ENCODE data around the gene KCTD15.

The KCTD15 gene

GRCh38 chr19:33772102-33772857 is 24.4 kb upstream of the KCTD15 start:
- no peak for DNase-seq

GRCh38 chr19:33772858-33773180 is 23.9 kb upstream of the KCTD15 start:
- DNase-seq = no peak

- DNase-seq = no peak
These were observed 22.7 kb upstream of the KCTD15 start for GRCh38 chr19:33773704-33774624.

GRCh38 chr19:33774751-33775150 is 21.9 kb upstream of the KCTD15 start:
- no peak for DNase-seq

- no peak for DNase-seq
These were observed 20.8 kb upstream of the KCTD15 start for GRCh38 chr19:33775731-33776487.

- DNase-seq = no peak
These were observed 19.3 kb upstream of the KCTD15 start for GRCh38 chr19:33777351-33777750.

GRCh38 chr19:33777753-33778088 is 18.9 kb upstream of the KCTD15 start:
- DNase-seq = no peak

GRCh38 chr19:33778089-33778791 is 18.4 kb upstream of the KCTD15 start:
- DNase-seq = peak; percentile 38 to 56

- DNase-seq = no peak
These were observed 16.8 kb upstream of the KCTD15 start for GRCh38 chr19:33779849-33780248.

- DNase-seq = no peak
These were observed 16.4 kb upstream of the KCTD15 start for GRCh38 chr19:33780251-33780650.

- DNase-seq = no peak
These were observed 15.9 kb upstream of the KCTD15 start for GRCh38 chr19:33780746-33781145.

GRCh38 chr19:33781415-33781935 is 15.2 kb upstream of the KCTD15 start:
- no peak for DNase-seq

GRCh38 chr19:33781996-33782395 is 14.7 kb upstream of the KCTD15 start:
- no peak for DNase-seq

GRCh38 chr19:33784432-33784831 is 12.2 kb upstream of the KCTD15 start:
- no peak for DNase-seq

GRCh38 chr19:33785795-33786194 is 10.9 kb upstream of the KCTD15 start:
- no peak for DNase-seq

- DNase-seq = no peak
These were observed 8.0 kb upstream of the KCTD15 start for GRCh38 chr19:33788676-33789075.

GRCh38 chr19:33789344-33789743 is 7.3 kb upstream of the KCTD15 start:
- no peak for DNase-seq

- no peak for DNase-seq
These were observed 1.8 kb upstream of the KCTD15 start for GRCh38 chr19:33794683-33795369.

GRCh38 chr19:33795370-33796163 is 1.1 kb upstream of the KCTD15 start:
- peak; percentile 35 to 58 for DNase-seq

- no peak for DNase-seq
These were observed 1.4 kb downstream of the KCTD15 start for GRCh38 chr19:33797802-33798671.
